Lower lobe of right lung (tissue), 2 donors: ENCODE results near the gene PLAC1. TPM values are rescaled to one million over a fixed set of nuclear protein-coding genes. Genes with fewer than 3 reads are reported as not detected.

Experiments
- ATAC-seq, 2 donors: fragments of 200-7000 bp; cut with Tn5 transposase; one replicate each; pipeline ENCODE4 v1.9.1; 2020 to 2022; ENCODE audit warnings: mild to moderate bottlenecking in 2 of 2, moderate library complexity in 2 of 2
- DNase-seq: peaks from one replicate; pipeline ENCODE4 v3.0.0-alpha.2; 2020
- H3K27ac ChIP-seq: fragments of 200-600 bp; one replicate; pipeline ENCODE4 v1.8.0; 2022
- H3K27me3 ChIP-seq: fragments of 200-600 bp; one replicate; pipeline ENCODE4 v1.8.0; 2022; ENCODE audit warnings: low read depth
- H3K36me3 ChIP-seq: fragments of 200-600 bp; one replicate; pipeline ENCODE4 v1.8.0; 2022; ENCODE audit warnings: mild to moderate bottlenecking
- H3K4me1 ChIP-seq: fragments of 200-600 bp; one replicate; pipeline ENCODE4 v1.8.0; 2022
- H3K4me3 ChIP-seq: fragments of 200-600 bp; one replicate; pipeline ENCODE4 v1.8.0; 2022; ENCODE audit warnings: mild to moderate bottlenecking
- H3K9me3 ChIP-seq: fragments of 200-600 bp; one replicate; pipeline ENCODE4 v1.8.0; 2022
- intact Hi-C: fragments of 100-400 bp; cut with DNase I; formaldehyde crosslinking; loops from one replicate; pipeline ENCODE4 v1.11.0; 2022
- total RNA-seq: library from RNA; stranded (reverse); fragmentation: NEBNext Ultra II Directional; extraction: Animal tissue kit (Norgen Biotek cat#: 25700); gene quantifications from one replicate; pipeline ENCODE4 v1.2.1, GENCODE V29; 2021
- TF ChIP-seq, protein P1 (sequence below): fragments of 200-600 bp; IDR thresholded peaks from one replicate; pipeline ENCODE4 v1.8.0; 2022; ENCODE audit warnings: antibody characterized with exemption, mild to moderate bottlenecking
- donor health status: DM: no; HTN: yes; CAD: no; lungs with severe emphysema.

PLAC1 gene
- total RNA-seq, 1 donor from 2014 or later, result not detected

DNA sequence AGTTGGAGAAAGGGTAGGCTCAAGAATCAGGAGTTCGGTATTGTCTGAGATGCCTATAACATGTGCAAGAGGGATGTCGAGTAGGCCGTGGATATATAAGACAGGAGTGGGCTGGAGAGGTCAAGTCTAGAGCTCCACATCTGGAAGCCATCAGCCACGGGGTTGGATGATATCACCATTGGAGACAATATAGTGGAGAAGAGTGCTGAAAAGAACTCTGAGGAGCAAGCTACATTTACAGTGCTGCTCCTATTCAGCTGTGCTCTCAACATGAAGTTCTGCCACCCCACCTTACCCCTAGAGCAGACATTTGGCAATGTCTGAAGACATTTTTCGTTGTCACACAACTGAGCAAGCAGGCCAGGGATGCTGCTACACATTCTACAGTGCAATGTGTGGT, 20.9 kb upstream of the PLAC1 start:
- Histone ChIP-seq H3K27ac (no peak overlapping the region), H3K4me3 (no peak overlapping the region), H3K4me1 (no peaks in the 10 kb centered on the region), H3K27me3 (no peaks in the 10 kb centered on the region), H3K36me3 (no peaks in the 10 kb centered on the region), H3K9me3 (no peaks in the 10 kb centered on the region)
- DNase-seq, result no peak
- TF ChIP-seq, protein P1, sequence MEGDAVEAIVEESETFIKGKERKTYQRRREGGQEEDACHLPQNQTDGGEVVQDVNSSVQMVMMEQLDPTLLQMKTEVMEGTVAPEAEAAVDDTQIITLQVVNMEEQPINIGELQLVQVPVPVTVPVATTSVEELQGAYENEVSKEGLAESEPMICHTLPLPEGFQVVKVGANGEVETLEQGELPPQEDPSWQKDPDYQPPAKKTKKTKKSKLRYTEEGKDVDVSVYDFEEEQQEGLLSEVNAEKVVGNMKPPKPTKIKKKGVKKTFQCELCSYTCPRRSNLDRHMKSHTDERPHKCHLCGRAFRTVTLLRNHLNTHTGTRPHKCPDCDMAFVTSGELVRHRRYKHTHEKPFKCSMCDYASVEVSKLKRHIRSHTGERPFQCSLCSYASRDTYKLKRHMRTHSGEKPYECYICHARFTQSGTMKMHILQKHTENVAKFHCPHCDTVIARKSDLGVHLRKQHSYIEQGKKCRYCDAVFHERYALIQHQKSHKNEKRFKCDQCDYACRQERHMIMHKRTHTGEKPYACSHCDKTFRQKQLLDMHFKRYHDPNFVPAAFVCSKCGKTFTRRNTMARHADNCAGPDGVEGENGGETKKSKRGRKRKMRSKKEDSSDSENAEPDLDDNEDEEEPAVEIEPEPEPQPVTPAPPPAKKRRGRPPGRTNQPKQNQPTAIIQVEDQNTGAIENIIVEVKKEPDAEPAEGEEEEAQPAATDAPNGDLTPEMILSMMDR, result no peak
- intact Hi-C loops, result no loop called here
- peak in 1 of 2 donors; percentile 11 for ATAC-seq

DNA sequence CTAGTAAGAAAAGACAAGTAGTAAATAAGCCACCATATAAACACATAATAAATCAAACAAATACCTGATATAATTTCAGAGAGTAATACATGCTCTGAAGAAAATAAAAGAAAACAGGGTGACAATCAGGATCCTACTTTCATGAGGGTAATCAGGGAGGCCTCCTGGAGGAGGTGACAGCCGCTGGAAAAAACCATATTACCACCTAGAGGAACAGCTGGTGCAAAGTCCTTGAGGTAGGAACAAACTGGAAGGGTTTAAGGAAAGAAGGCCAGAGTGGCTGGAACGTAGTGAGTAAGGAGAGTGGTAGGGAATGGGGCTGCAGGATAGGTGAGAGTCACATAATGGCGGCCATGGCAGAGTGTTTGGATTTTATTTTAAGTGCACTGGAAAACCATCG, 19.1 kb upstream of the PLAC1 start:
- DNase-seq (no peak), ATAC-seq (no peak)
- no peaks in the 10 kb centered on the region for H3K9me3 ChIP-seq
- no peaks in the 10 kb centered on the region for H3K4me1 ChIP-seq
- intact Hi-C loops, result no loop called here
- no peaks in the 10 kb centered on the region for H3K27me3 ChIP-seq
- TF ChIP-seq, protein P1, result no peak
- H3K4me3 ChIP-seq, result no peak overlapping the region
- H3K36me3 ChIP-seq, result no peaks in the 10 kb centered on the region
- no peak overlapping the region for H3K27ac ChIP-seq

DNA sequence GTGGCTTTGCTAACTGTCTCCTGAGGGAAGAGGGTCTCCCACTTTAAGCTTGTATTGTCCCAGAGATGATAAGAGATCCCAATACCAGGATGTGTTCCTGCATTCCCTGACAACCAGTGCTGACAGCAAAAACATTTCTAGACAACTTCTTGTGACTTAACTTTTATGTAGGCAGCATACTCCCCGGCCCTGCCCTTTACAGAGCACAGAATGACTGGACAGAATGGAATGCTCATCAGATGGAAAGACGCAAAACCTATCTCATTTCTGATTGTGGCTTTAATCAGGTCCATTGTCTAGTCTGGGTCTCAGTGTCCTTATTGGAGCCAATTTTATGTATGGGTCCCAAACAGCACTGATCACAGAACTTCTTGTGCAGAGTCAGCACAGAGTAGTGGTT, 18.2 kb upstream of the PLAC1 start:
- intact Hi-C loops, result no loop called here
- Histone ChIP-seq H3K36me3 (no peaks in the 10 kb centered on the region), H3K4me3 (no peak overlapping the region), H3K27me3 (no peaks in the 10 kb centered on the region), H3K4me1 (no peaks in the 10 kb centered on the region), H3K9me3 (no peaks in the 10 kb centered on the region), H3K27ac (no peak overlapping the region)
- DNase-seq (no peak), ATAC-seq (peak in 1 of 2 donors; percentile 64)
- TF ChIP-seq, protein P1, result no peak

DNA sequence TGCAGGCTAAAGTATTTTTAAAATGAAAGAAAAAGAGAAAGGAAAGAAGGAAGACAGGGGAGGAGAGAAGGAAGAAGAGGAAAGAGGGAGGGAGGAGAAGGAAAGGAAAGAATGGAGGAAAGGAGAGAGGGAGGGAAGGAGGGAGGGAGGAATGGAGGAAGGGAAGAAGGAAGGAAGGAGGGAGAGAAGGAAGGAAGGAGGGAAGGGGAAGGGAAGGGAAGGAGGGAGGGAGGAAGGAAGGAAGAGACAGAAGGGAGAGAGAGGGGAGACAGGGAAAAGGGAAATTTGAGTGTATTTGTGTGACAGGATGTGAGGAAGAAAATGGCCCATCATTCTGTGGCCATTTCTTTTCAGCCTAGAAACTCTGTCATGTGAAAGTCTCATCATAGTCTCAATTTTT, 14.9 kb upstream of the PLAC1 start:
- no peak for DNase-seq
- Histone ChIP-seq H3K4me1 (no peaks in the 10 kb centered on the region), H3K27me3 (no peaks in the 10 kb centered on the region), H3K4me3 (no peak overlapping the region), H3K27ac (no peak overlapping the region), H3K36me3 (no peaks in the 10 kb centered on the region), H3K9me3 (no peaks in the 10 kb centered on the region)
- intact Hi-C loops, result no loop called here
- TF ChIP-seq, protein P1, result no peak
- ATAC-seq, result no peak

DNA sequence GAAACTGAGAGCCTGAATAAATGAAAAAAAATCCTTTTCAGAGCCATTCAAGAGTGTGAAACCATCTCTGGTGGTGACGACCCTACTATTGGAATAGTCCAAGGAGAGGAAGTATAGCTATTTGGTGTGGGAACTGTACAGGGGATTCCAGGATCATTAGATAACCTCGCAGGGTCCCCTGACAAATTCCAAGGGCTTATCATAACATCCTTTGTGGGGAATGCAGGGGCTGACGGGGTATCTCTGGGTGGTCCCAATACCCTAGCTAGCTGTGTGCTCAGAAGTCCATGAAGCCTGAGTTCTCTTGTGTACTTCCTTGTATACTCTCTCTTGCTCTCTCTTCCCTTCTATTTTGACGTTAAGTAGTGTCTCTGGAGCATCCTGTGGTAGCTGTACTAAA, 13.8 kb upstream of the PLAC1 start:
- Histone ChIP-seq H3K27ac (no peak overlapping the region), H3K4me1 (no peaks in the 10 kb centered on the region), H3K27me3 (no peaks in the 10 kb centered on the region), H3K9me3 (no peaks in the 10 kb centered on the region), H3K36me3 (no peaks in the 10 kb centered on the region), H3K4me3 (no peak overlapping the region)
- DNase-seq, result no peak
- ATAC-seq, result no peak
- intact Hi-C loops, result no loop called here
- TF ChIP-seq, protein P1, result no peak

DNA sequence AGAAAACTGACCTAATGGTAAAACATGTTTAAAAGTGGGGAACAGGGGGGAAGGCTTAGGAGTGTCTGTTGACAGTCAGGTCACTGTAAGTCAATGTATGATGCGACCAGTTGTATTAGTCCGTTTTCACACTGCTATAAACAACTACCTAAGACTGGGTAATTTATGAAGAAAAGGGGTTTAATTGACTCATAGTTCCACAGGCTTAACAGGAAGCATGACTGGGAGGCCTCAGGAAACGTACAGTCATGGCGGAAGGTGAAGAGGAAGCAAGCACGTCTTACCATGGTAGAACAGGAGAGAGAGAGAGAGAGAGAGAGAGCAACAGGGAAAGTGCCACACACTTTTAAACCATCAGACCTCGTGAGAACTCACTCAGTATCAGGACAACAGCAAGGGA, 13.0 kb upstream of the PLAC1 start:
- no peak overlapping the region for H3K4me3 ChIP-seq
- H3K27ac ChIP-seq, result no peak overlapping the region
- intact Hi-C loops, result no loop called here
- H3K9me3 ChIP-seq, result no peaks in the 10 kb centered on the region
- DNase-seq (no peak), ATAC-seq (no peak)
- TF ChIP-seq, protein P1, result no peak
- no peaks in the 10 kb centered on the region for H3K4me1 ChIP-seq
- no peaks in the 10 kb centered on the region for H3K27me3 ChIP-seq
- no peaks in the 10 kb centered on the region for H3K36me3 ChIP-seq
